Measurements from ENCODE around the gene GNB1. TPM values are rescaled to one million over a fixed set of nuclear protein-coding genes. Genes with fewer than 3 reads are reported as not detected.

The GNB1 gene
- total and polyA plus RNA-seq, 2 of the 4 experiments (the other 2 are of a cell fraction), result 73.5 to 371 TPM

DNA sequence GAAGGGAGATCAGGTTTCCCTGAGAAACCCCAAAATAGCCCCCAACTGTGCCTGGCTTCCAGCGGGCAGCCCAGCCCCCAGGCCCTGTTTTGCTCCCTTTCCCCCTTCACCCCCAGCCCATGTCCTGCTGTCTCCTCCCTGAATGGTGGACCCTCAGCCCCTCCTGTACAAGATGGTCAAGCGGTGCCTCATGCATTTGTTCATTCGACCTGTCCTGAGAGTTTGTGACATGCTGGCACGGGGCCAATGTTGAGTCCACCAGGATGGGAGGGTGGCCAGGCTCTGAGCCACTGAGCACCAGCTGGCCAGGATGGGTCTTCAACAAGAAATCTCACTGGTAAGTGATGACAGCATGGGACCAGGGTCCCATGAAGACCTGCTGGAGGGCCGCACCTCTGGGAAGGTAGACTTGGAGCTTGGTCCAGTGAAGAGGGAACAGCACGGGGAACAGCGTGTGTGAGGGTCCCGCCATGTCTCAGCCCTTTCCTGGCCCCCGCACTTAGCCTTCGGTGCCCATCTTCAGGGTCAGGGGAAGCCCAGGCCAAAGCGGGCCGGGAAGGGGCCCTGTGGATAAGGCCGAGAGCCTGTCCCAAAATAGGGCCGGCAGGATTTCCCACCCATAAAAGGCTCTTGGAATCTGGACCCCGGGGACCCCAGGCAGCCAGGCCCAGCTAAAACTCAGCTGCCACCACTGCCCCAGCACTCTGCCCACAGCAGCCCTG, 24.2 kb upstream of the GNB1 start, which contains the start of gene CALML6:
TSS of gene CALML6 (plus strand) at position 290 of the 722 bp plus-strand sequence. CDS start at position 311, 21 bp downstream.
- H4K91ac ChIP-seq (ENCODE audit: insufficient read depth, low read depth, low read length), result no peak within 1 kb of the TSS
- no peak within 1 kb of the TSS for H3K4me3 ChIP-seq (ENCODE audit: insufficient read depth, low read depth, low read length)
- peaks cover 4% of the 10 kb centered on the region; the same call in 1 of the 2 replicates for H3K9me1 ChIP-seq (ENCODE audit: insufficient read depth, low read length)
- no peaks in the 10 kb centered on the region for H3K36me3 ChIP-seq (ENCODE audit: control insufficient read depth, insufficient read depth, low read length)
- peak within 1 kb of the TSS; percentile 76 for H2AK9ac ChIP-seq (replicated peaks; ENCODE audit: low read depth, low read length, poor library complexity)
- H3K4me2 ChIP-seq (ENCODE audit: low read depth, low read length), result no peak within 1 kb of the TSS
- H4K8ac ChIP-seq (ENCODE audit: low read depth in 2 of 2, low read length in 2 of 2), result no peak within 1 kb of the TSS
- peak within 1 kb of the TSS; percentile 32 for H2AFZ ChIP-seq (replicated peaks; ENCODE audit: low read length, poor library complexity)
- H3K14ac ChIP-seq (replicated peaks; ENCODE audit: low read depth, low read length), result no peak within 1 kb of the TSS
- in situ Hi-C loops (cut with MboI; ENCODE audit: low sequenced_read_pairs), result no loop called here
- H2BK5ac ChIP-seq (ENCODE audit: low read depth, low read length, poor library complexity, severe bottlenecking), result no peak within 1 kb of the TSS
- no peaks in the 10 kb centered on the region for H4K20me1 ChIP-seq (ENCODE audit: insufficient read depth, low read length)
- H2BK120ac ChIP-seq (ENCODE audit: low read depth, low read length), result no peak within 1 kb of the TSS
- H3K4ac ChIP-seq (ENCODE audit: low read depth, low read length), result no peak within 1 kb of the TSS
- dilution Hi-C loops (cut with HindIII; ENCODE audit: low sequenced_read_pairs, unreplicated experiment), result no loop called here
- no peak within 1 kb of the TSS for H3K56ac ChIP-seq (ENCODE audit: extremely low read depth, insufficient read depth, low read length)
- no TSS peak for BruUV-seq (replicated peaks)
- no peak within 1 kb of the TSS for H3K23ac ChIP-seq (ENCODE audit: low read depth, low read length)
- H3K4me1 ChIP-seq (ENCODE audit: control insufficient read depth, insufficient read depth, low read length), result peaks cover 2% of the 10 kb centered on the region; the same call in 1 of the 2 replicates
- no peak for ATAC-seq (ENCODE audit: low read depth)
- H2AK5ac ChIP-seq (ENCODE audit: low read depth, low read length), result no peak within 1 kb of the TSS
- no peaks in the 10 kb centered on the region for H3K79me1 ChIP-seq (ENCODE audit: low read depth in 1 of 2, low read length in 2 of 2)
- DNase-seq, result no peak
- no peak within 1 kb of the TSS for H3K9ac ChIP-seq (ENCODE audit: low read depth, low read length)
- H2BK15ac ChIP-seq (ENCODE audit: low read depth, low read length), result no peak within 1 kb of the TSS
- TF ChIP-seq, protein P1, sequence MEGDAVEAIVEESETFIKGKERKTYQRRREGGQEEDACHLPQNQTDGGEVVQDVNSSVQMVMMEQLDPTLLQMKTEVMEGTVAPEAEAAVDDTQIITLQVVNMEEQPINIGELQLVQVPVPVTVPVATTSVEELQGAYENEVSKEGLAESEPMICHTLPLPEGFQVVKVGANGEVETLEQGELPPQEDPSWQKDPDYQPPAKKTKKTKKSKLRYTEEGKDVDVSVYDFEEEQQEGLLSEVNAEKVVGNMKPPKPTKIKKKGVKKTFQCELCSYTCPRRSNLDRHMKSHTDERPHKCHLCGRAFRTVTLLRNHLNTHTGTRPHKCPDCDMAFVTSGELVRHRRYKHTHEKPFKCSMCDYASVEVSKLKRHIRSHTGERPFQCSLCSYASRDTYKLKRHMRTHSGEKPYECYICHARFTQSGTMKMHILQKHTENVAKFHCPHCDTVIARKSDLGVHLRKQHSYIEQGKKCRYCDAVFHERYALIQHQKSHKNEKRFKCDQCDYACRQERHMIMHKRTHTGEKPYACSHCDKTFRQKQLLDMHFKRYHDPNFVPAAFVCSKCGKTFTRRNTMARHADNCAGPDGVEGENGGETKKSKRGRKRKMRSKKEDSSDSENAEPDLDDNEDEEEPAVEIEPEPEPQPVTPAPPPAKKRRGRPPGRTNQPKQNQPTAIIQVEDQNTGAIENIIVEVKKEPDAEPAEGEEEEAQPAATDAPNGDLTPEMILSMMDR (conservative IDR thresholded peaks at IDR 0.05; ENCODE audit: low read depth, low read length), result no peak
- TF ChIP-seq BHLHE40 (IDR thresholded peaks at IDR 0.05; ENCODE audit: low read depth, low read length), result no peak
- TF ChIP-seq, protein P2, sequence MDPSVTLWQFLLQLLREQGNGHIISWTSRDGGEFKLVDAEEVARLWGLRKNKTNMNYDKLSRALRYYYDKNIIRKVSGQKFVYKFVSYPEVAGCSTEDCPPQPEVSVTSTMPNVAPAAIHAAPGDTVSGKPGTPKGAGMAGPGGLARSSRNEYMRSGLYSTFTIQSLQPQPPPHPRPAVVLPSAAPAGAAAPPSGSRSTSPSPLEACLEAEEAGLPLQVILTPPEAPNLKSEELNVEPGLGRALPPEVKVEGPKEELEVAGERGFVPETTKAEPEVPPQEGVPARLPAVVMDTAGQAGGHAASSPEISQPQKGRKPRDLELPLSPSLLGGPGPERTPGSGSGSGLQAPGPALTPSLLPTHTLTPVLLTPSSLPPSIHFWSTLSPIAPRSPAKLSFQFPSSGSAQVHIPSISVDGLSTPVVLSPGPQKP (IDR thresholded peaks at IDR 0.05; ENCODE audit: borderline replicate concordance, low read depth, low read length), result no peak
- TF ChIP-seq RFX5 (IDR thresholded peaks at IDR 0.05; ENCODE audit: low read depth, low read length), result no peak
- TF ChIP-seq, protein P3, sequence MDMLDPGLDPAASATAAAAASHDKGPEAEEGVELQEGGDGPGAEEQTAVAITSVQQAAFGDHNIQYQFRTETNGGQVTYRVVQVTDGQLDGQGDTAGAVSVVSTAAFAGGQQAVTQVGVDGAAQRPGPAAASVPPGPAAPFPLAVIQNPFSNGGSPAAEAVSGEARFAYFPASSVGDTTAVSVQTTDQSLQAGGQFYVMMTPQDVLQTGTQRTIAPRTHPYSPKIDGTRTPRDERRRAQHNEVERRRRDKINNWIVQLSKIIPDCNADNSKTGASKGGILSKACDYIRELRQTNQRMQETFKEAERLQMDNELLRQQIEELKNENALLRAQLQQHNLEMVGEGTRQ (IDR thresholded peaks at IDR 0.05; ENCODE audit: low read depth, low read length), result no peak
- TF ChIP-seq NFE2L2 (IDR thresholded peaks at IDR 0.05; ENCODE audit: low read depth, low read length), result no peak
- TF ChIP-seq CEBPB (IDR thresholded peaks at IDR 0.05; ENCODE audit: low read depth, low read length), result no peak
- TF ChIP-seq SMC3 (IDR thresholded peaks at IDR 0.05; ENCODE audit: low read depth, low read length), result no peak
- TF ChIP-seq MXI1 (IDR thresholded peaks at IDR 0.05; ENCODE audit: borderline replicate concordance, low read depth, low read length), result no peak
- no peak for TF ChIP-seq RCOR1 (IDR thresholded peaks at IDR 0.05; ENCODE audit: insufficient replicate concordance, low read length)
- TF ChIP-seq FOS (IDR thresholded peaks at IDR 0.05; ENCODE audit: low read depth, low read length), result no peak
- no peak for TF ChIP-seq CHD1 (IDR thresholded peaks at IDR 0.05; ENCODE audit: low read depth, low read length)
- TF ChIP-seq POLR2A (IDR thresholded peaks at IDR 0.05; ENCODE audit: low read depth, low read length), result no peak
- no peak for TF ChIP-seq RAD21 (IDR thresholded peaks at IDR 0.05; ENCODE audit: low read length)
- TF ChIP-seq MAZ (IDR thresholded peaks at IDR 0.05; ENCODE audit: borderline replicate concordance, low read depth, low read length), result no peak
- TF ChIP-seq MAFK (IDR thresholded peaks at IDR 0.05; ENCODE audit: low read depth, low read length), result no peak
- no peak within 1 kb of the TSS for H3K18ac ChIP-seq (ENCODE audit: low read depth, low read length)
- no peak within 1 kb of the TSS for H4K5ac ChIP-seq (ENCODE audit: low read depth, low read length)
- POLR2A ChIA-PET (ENCODE audit: unreplicated experiment), result no interaction called here
- CTCF ChIA-PET, result no interaction called here
- WGBS, 2 experiments (ENCODE audit: extremely low coverage in 2 of 2, insufficient read length in 1 of 2), result 90% methylated on average over 5 of the region's 15 CpGs; no CpG with 5 or more reads in 1 of the 2 experiments
- H3K27ac ChIP-seq (ENCODE audit: insufficient read depth, low read length), result no peak within 1 kb of the TSS
- intact Hi-C loops (cut with micrococcal nuclease), result no loop called here
- no peak within 1 kb of the TSS for H2BK20ac ChIP-seq (ENCODE audit: low read depth, low read length)
- no peaks in the 10 kb centered on the region for H3K9me3 ChIP-seq (ENCODE audit: control insufficient read depth, insufficient read depth, low read length)
- peaks cover 3% of the 10 kb centered on the region; the same call in 1 of the 2 replicates for H3K27me3 ChIP-seq (ENCODE audit: control insufficient read depth, insufficient read depth, low read length)

Data from IMR-90 (cell line).